Measurements from ENCODE around the gene LPP.

DNA sequence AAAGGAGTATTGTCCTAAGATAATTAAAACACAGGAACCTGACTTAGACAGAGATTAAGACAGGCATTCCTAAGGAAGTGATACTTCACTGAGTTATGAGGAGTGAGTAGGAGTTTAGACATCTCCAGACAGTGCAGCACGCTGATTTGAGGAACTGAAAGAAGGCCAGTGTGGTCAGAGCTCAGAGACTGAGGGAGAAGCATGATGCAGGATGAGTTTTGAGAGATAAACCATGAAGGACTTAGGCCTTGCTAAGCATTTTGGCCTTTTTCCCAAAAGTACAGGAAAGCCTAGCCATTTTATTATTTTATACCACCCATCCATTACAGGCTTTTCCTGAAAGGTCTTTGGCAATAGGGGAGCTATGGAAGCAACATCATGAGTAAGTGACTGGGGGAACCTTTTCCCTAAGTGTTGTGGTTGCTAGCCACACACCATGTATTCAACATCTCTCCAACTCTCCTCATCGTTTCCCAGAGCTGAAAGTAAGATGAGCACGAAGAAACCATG lies 642.2 kb downstream of the LPP start:
- TF ChIP-seq, protein P1, sequence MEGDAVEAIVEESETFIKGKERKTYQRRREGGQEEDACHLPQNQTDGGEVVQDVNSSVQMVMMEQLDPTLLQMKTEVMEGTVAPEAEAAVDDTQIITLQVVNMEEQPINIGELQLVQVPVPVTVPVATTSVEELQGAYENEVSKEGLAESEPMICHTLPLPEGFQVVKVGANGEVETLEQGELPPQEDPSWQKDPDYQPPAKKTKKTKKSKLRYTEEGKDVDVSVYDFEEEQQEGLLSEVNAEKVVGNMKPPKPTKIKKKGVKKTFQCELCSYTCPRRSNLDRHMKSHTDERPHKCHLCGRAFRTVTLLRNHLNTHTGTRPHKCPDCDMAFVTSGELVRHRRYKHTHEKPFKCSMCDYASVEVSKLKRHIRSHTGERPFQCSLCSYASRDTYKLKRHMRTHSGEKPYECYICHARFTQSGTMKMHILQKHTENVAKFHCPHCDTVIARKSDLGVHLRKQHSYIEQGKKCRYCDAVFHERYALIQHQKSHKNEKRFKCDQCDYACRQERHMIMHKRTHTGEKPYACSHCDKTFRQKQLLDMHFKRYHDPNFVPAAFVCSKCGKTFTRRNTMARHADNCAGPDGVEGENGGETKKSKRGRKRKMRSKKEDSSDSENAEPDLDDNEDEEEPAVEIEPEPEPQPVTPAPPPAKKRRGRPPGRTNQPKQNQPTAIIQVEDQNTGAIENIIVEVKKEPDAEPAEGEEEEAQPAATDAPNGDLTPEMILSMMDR (IDR thresholded peaks at IDR 0.05 in 2 of 3, conservative IDR thresholded peaks at IDR 0.05 in 1 of 3; ENCODE audit: insufficient read depth in 2 of 3, low read depth in 1 of 3, low read length in 3 of 3): no peak
- TF ChIP-seq ZNF354B (CRISPR knock-in tag; IDR thresholded peaks at IDR 0.05): no peak
- no peak for TF ChIP-seq NCOA4 (IDR thresholded peaks at IDR 0.05; ENCODE audit: partially characterized antibody)
- TF ChIP-seq ZNF668 (CRISPR knock-in tag; IDR thresholded peaks at IDR 0.05): no peak
- no peak for TF ChIP-seq HDAC2 (IDR thresholded peaks at IDR 0.05)
- TF ChIP-seq, protein P2, sequence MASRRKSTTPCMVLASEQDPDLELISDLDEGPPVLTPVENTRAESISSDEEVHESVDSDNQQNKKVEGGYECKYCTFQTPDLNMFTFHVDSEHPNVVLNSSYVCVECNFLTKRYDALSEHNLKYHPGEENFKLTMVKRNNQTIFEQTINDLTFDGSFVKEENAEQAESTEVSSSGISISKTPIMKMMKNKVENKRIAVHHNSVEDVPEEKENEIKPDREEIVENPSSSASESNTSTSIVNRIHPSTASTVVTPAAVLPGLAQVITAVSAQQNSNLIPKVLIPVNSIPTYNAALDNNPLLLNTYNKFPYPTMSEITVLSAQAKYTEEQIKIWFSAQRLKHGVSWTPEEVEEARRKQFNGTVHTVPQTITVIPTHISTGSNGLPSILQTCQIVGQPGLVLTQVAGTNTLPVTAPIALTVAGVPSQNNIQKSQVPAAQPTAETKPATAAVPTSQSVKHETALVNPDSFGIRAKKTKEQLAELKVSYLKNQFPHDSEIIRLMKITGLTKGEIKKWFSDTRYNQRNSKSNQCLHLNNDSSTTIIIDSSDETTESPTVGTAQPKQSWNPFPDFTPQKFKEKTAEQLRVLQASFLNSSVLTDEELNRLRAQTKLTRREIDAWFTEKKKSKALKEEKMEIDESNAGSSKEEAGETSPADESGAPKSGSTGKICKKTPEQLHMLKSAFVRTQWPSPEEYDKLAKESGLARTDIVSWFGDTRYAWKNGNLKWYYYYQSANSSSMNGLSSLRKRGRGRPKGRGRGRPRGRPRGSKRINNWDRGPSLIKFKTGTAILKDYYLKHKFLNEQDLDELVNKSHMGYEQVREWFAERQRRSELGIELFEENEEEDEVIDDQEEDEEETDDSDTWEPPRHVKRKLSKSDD (conservative IDR thresholded peaks at IDR 0.05; ENCODE audit: low read length): no peak
- TF ChIP-seq ZNF57 (CRISPR knock-in tag; IDR thresholded peaks at IDR 0.05): no peak
- TF ChIP-seq POLR2A (conservative IDR thresholded peaks at IDR 0.05): no peak
- TF ChIP-seq, protein P3, sequence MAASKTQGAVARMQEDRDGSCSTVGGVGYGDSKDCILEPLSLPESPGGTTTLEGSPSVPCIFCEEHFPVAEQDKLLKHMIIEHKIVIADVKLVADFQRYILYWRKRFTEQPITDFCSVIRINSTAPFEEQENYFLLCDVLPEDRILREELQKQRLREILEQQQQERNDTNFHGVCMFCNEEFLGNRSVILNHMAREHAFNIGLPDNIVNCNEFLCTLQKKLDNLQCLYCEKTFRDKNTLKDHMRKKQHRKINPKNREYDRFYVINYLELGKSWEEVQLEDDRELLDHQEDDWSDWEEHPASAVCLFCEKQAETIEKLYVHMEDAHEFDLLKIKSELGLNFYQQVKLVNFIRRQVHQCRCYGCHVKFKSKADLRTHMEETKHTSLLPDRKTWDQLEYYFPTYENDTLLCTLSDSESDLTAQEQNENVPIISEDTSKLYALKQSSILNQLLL (CRISPR knock-in tag; IDR thresholded peaks at IDR 0.05; ENCODE audit: borderline replicate concordance): no peak

Data from K562 (cell line).